Sigmoid colon (tissue), 7 donors: ENCODE results near the gene FSTL4. TPM values are rescaled to one million over a fixed set of nuclear protein-coding genes. Genes with fewer than 3 reads are reported as not detected.

ENCODE experiments used
- DNase-seq: peaks from one replicate; pipeline ENCODE4 v3.0.0-alpha.2; 2019
- H3K27ac ChIP-seq, 4 donors: fragments of 200-600 bp; sonication (generic); one replicate each; pipeline ENCODE4 v1.5.1; 2016 to 2019; ENCODE audit warnings: mild to moderate bottlenecking in 1 of 4
- H3K27me3 ChIP-seq, 3 donors: fragments of 200-600 bp; sonication (generic); one replicate each; pipeline ENCODE4 v1.5.1; 2019; ENCODE audit warnings: mild to moderate bottlenecking in 1 of 3
- H3K36me3 ChIP-seq, 4 donors: fragments of 200-600 bp; sonication (generic); one replicate each; pipeline ENCODE4 v1.5.1; 2016 to 2019
- H3K4me1 ChIP-seq, 4 donors: fragments of 200-600 bp; sonication (generic); one replicate each; pipeline ENCODE4 v1.5.1; 2017 to 2019
- H3K4me3 ChIP-seq, 4 donors: fragments of 200-600 bp; sonication (generic); one replicate each; pipeline ENCODE4 v1.5.1; 2017 to 2019; ENCODE audit warnings: mild to moderate bottlenecking in 2 of 4, moderate library complexity in 1 of 4
- H3K9me3 ChIP-seq, 4 donors: fragments of 200-600 bp in 3 of 4; sonication (generic) in 3 of 4; one replicate each; pipeline versions ENCODE4 v1.5.1 to v1.6.1; 2013 to 2019
- CTCF ChIP-seq, 4 experiments: fragments of 450-650 bp in 3 of 4; fragments of 200-600 bp in 1 of 4; IDR thresholded peaks; one replicate each; pipeline ENCODE4 v1.5.1; 2016 to 2019; ENCODE audit warnings: antibody characterized with exemption in 4 of 4, mild to moderate bottlenecking in 3 of 4, moderate library complexity in 2 of 4
- EP300 ChIP-seq, 4 donors: sonication (generic); formaldehyde crosslinking; IDR thresholded peaks; one replicate each; pipeline ENCODE4 v1.6.1; 2017; ENCODE audit warnings: antibody characterized with exemption in 4 of 4
- POLR2A ChIP-seq, 2 donors: fragments of 450-650 bp; IDR thresholded peaks; one replicate each; pipeline ENCODE4 v1.6.1; 2016; ENCODE audit warnings: antibody characterized with exemption in 2 of 2, mild to moderate bottlenecking in 2 of 2, moderate library complexity in 2 of 2
- POLR2AphosphoS5 ChIP-seq, 4 donors: sonication (generic); formaldehyde crosslinking; IDR thresholded peaks; one replicate each; pipeline ENCODE4 v1.6.1; 2017; ENCODE audit warnings: antibody characterized with exemption in 4 of 4
- WGBS, 2 donors: extraction: QIAGEN DNeasy Blood & Tissue Kit; methylation state at CpG; one replicate each; pipeline ENCODE4 v1.1.7; 2013; 5-methylcytosine and 5-hydroxymethylcytosine counted together
- intact Hi-C: fragments of 100-400 bp; cut with DNase I; formaldehyde crosslinking; loops from one replicate; pipeline ENCODE4 v1.15.1; 2023
- polyA plus RNA-seq, 3 donors: library from polyadenylated mRNA; stranded (reverse); fragments of 200-250 nt; gene quantifications; one replicate each; pipeline ENCODE4 v1.2.3, GENCODE V29; 2013
- total RNA-seq, 4 donors: library from RNA; depleted of rRNA; stranded (reverse); fragments of >200 nt; gene quantifications; one replicate each; pipeline ENCODE4 v1.1.0, GENCODE V29; 2016
- donor health status: healthy with polysubstance abuse.
- donor health status: Bipolar disorder and iron deficiency.
- donor health status: healthy.

FSTL4 gene
- total and polyA plus RNA-seq, 7 donors: 0.23 to 0.45 (median 0.28) TPM; not detected in 4

GRCh38 chr5:133289686-133290367, 322.5 kb downstream of the FSTL4 start:
- H3K4me1 ChIP-seq: peaks cover 0 to 6% (median 0%) of the 10 kb centered on the region in 4 donors
- DNase-seq: no peak
- 63 to 79% methylated on average over 9 of the region's 9 CpGs for WGBS, 2 donors
- H3K9me3 ChIP-seq: no peaks in the 10 kb centered on the region
- no peak overlapping the region for H3K4me3 ChIP-seq
- no peak overlapping the region for H3K27ac ChIP-seq
- TF ChIP-seq EP300 (IDR thresholded peaks at IDR 0.05) (no peak), POLR2A (IDR thresholded peaks at IDR 0.05) (no peak), CTCF (IDR thresholded peaks at IDR 0.05) (no peak), POLR2AphosphoS5 (IDR thresholded peaks at IDR 0.05) (no peak)
- H3K27me3 ChIP-seq: no peaks in the 10 kb centered on the region
- no peaks in the 10 kb centered on the region for H3K36me3 ChIP-seq
- intact Hi-C loops: no loop called here

- WGBS, 2 donors: 65 to 94% methylated on average over 3 of the region's 3 CpGs
- no peak for DNase-seq
- intact Hi-C loops: loop anchor here (1.0 kb wide), 1 partner anchor 176 kb away; no protein-coding TSS in a partner anchor
These were observed 324.8 kb downstream of the FSTL4 start for GRCh38 chr5:133287500-133287899.

GRCh38 chr5:133286483-133286882, 325.9 kb downstream of the FSTL4 start:
- Histone ChIP-seq H3K36me3 (no peaks in the 10 kb centered on the region), H3K4me3 (no peak overlapping the region), H3K9me3 (no peaks in the 10 kb centered on the region), H3K4me1 (peaks cover 0 to 6% (median 0%) of the 10 kb centered on the region in 4 donors), H3K27ac (no peak overlapping the region), H3K27me3 (no peaks in the 10 kb centered on the region)
- no peak for DNase-seq
- TF ChIP-seq CTCF (IDR thresholded peaks at IDR 0.05): no peak
- TF ChIP-seq EP300 (IDR thresholded peaks at IDR 0.05): no peak
- TF ChIP-seq POLR2A (IDR thresholded peaks at IDR 0.05): no peak
- no peak for TF ChIP-seq POLR2AphosphoS5 (IDR thresholded peaks at IDR 0.05)
- intact Hi-C loops: no loop called here
- WGBS, 2 donors: 95 to 97% methylated on average over 3 of the region's 3 CpGs

More at GRCh38 chr5:133287500-133287899, 324.8 kb downstream of the FSTL4 start:
- Histone ChIP-seq H3K36me3 (no peaks in the 10 kb centered on the region), H3K4me1 (peaks cover 0 to 6% (median 0%) of the 10 kb centered on the region in 4 donors), H3K9me3 (no peaks in the 10 kb centered on the region), H3K27ac (no peak overlapping the region), H3K27me3 (no peaks in the 10 kb centered on the region), H3K4me3 (no peak overlapping the region)
- no peak for TF ChIP-seq POLR2AphosphoS5 (IDR thresholded peaks at IDR 0.05)
- TF ChIP-seq CTCF (IDR thresholded peaks at IDR 0.05): peak in 3 of 4 experiments; percentile 9 to 34 (median 17)

- intact Hi-C loops: no loop called here
- H3K27me3 ChIP-seq: no peaks in the 10 kb centered on the region
These were observed 326.7 kb downstream of the FSTL4 start for GRCh38 chr5:133285583-133286021.

More at GRCh38 chr5:133285583-133286021, 326.7 kb downstream of the FSTL4 start:
- DNase-seq: no peak
- WGBS, 2 donors: 38 to 60% methylated on average over 7 of the region's 7 CpGs
- TF ChIP-seq CTCF (IDR thresholded peaks at IDR 0.05): no peak
- no peak for TF ChIP-seq EP300 (IDR thresholded peaks at IDR 0.05)
- no peak for TF ChIP-seq POLR2AphosphoS5 (IDR thresholded peaks at IDR 0.05)
- no peak for TF ChIP-seq POLR2A (IDR thresholded peaks at IDR 0.05)
- Histone ChIP-seq H3K9me3 (no peaks in the 10 kb centered on the region), H3K36me3 (no peaks in the 10 kb centered on the region), H3K27ac (no peak overlapping the region), H3K4me1 (peaks cover 0 to 6% (median 0%) of the 10 kb centered on the region in 4 donors), H3K4me3 (no peak overlapping the region)
